ENCODE results near the gene ELFN1. TPM values are rescaled to one million over a fixed set of nuclear protein-coding genes. Genes with fewer than 3 reads are reported as not detected.

The ELFN1 gene
- total RNA-seq, 1 donor from 2014 or later: 9.5 TPM

DNA sequence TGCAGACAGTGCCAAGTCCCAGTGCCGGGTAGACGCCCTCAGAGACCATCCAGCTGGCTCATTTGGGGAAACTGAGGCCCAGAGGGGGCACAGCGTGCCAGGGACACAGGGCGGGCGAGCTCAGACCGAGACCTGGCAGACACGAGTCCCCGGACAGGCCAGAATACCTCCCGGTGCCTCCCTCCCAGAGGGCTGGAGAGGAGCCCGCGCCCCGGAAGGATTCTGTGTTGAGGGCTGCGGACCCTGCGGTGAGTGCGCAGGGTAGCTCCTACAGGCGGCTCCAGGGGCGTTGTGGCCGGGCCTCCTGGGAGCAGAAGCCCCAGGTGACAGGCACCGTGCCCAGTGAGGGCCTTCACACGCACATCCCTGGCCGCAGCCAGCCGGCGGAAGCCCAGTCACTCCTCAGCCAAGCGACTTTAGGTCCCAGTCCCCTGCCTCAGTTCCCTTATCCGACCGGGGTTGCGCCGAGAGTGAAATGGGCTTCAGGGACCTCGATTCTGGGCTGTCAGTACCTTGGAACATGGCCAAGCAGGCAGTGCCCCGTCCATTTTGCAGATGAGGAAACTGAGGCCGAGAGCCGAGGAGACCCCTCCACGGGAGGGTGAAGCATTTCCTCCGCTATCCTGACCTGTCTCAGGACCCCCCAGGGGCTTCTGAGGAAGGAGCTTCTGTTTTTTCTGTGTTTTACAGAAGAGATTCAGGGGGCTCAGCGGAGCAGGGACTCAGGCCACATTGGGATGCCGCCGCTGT lies 73.6 kb downstream of the ELFN1 start:
- no peak for DNase-seq

DNA sequence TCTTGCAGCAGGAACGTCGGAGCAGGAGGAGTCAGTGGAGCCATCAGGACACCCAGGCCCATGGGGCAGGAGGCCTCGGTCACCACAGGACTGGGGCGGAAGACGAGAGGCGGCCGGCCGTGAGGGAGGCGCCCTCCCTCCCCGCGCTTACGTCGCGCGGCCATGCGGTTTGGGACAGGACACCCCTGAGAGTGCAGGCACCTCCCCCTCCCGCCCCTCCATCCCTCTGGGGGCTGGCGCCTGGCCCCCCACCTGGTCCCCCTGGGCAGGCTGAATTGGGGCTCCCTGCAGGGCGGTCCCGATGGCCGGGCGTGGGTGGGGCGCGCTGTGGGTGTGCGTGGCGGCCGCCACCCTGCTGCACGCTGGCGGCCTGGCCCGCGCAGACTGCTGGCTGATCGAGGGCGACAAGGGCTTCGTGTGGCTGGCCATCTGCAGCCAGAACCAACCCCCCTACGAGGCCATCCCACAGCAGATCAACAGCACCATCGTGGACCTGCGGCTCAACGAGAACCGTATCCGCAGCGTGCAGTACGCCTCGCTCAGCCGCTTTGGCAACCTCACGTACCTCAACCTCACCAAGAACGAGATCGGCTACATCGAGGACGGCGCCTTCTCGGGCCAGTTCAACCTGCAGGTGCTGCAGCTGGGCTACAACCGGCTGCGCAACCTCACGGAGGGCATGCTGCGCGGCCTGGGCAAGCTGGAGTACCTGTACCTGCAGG lies 74.4 kb downstream of the ELFN1 start:
- no peak for DNase-seq

DNA sequence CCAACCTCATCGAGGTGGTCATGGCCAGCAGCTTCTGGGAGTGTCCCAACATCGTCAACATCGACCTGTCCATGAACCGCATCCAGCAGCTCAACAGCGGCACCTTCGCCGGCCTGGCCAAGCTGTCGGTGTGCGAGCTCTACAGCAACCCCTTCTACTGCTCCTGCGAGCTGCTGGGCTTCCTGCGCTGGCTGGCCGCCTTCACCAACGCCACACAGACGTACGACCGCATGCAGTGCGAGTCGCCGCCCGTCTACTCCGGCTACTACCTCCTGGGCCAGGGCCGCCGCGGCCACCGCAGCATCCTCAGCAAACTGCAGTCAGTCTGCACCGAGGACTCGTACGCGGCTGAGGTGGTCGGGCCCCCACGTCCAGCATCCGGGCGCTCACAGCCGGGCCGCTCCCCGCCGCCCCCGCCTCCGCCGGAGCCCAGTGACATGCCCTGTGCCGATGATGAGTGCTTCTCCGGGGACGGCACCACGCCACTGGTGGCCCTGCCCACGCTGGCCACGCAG lies 75.0 kb downstream of the ELFN1 start:
- DNase-seq: no peak

GRCh38 chr7:1745576-1746490 lies 75.8 kb downstream of the ELFN1 start:
- DNase-seq: no peak

DNA sequence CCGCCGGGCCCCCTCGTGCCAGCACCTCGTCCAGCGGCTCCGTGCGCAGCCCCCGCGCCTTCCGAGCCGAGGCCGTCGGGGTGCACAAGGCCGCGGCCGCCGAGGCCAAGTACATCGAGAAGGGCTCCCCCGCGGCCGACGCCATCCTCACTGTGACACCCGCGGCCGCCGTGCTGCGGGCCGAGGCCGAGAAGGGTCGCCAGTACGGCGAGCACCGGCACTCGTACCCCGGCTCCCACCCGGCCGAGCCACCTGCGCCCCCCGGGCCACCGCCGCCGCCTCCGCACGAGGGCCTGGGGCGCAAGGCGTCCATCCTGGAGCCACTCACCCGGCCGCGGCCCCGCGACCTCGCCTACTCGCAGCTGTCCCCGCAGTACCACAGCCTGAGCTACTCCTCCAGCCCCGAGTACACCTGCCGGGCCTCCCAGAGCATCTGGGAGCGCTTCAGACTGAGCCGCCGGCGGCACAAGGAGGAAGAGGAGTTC lies 76.5 kb downstream of the ELFN1 start:
- DNase-seq: no peak

GRCh38 chr7:1747004-1747801 lies 77.1 kb downstream of the ELFN1 start:
- DNase-seq: no peak

GRCh38 chr7:1748076-1748838 lies 78.2 kb downstream of the ELFN1 start:
- DNase-seq: no peak

DNA sequence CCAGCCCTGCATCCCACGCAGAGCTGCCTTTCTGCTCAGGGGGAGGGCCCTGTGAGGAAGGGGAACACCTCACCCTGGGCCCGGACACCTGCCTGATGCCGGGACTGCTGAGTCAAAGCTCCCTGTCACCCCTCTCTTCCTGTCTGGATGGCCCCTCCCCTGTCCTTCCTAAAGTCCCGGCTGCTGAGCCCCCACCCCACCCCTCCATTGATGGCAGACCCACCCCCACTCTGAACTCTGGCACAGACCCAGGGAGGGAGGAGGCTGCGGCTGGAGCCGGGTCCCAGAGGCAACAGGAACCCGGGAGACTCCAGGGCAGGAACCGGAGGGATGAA lies 78.7 kb downstream of the ELFN1 start:
- DNase-seq: no peak

DNA sequence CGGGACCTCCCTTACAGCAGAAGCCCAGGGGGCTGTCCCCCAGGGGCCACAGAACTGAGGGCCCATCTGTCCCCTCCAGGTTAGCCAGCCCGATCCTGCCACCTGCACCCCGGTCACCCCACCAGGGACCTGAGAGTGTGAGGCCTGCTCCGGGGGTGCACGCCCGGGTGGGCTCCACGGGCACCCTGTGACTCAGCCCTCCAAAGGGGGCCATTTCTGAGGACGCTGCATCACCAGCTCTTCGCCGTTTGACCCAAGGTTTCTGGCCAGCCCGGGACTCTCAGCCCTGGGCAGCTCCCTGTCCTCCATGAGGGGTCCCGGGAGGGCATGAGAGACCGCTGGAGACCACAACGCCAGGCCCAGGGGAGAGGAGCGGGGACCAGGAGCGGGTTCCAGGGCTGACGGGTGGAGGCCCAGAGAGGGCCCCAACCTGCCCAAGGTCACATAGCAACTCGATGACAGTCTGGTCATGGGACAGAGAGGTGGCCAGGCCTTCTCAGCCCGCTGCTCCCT lies 79.3 kb downstream of the ELFN1 start:
- no peak for DNase-seq

DNA sequence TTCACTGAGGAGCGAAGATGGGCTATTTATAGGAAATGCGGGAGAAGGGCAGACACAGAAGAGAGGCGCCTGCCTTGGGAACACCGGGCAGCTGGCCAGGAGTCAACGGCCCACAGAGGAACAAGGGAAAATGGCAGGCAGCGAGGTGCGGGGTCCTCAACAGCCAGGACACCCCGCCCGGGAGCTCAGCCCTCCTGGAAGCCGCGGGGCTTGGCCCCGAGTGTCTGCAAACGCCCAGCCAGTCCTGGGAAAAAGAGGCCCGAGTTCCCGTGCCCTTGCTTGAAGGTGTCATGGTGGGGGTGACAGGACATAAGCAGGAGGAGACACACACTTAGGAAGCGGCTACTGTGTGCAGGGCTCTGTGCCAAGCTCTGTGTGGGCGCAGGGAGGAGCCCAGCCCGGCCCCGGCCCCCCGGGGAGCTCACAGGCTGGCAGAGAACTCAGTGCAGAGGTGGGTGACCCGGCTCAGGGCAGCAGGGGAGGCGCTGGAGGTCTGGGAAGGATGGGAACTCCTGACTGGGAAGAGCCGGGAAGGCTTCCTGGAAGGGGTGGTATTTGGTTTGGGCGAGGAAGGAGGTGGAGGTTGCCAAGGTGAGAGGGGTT lies 79.9 kb downstream of the ELFN1 start:
- no peak for DNase-seq

- no peak for DNase-seq
These were observed 80.5 kb downstream of the ELFN1 start for GRCh38 chr7:1750541-1751021.

DNA sequence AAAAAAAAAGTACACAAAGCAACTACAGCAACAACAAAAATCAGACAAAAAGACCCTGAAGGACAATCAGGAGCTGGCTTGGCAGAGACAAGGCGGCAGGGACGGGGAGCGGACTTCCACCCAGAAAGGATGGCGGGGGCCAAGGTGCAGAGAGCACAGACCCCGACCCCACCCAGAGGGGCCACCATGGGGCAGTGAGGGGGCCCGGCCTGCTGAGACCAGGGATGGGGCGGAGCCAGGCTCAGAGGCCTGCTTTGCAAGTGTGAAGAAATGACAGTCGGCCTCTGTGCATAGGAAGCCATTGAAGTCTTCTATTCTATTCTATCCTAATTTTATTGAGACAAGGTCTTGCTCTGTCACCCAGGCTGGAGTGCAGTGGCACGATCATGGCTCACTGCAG lies 82.0 kb downstream of the ELFN1 start:
- no peak for DNase-seq

GRCh38 chr7:1752771-1753563 lies 82.9 kb downstream of the ELFN1 start:
- DNase-seq: no peak

GRCh38 chr7:1753564-1753867 lies 83.4 kb downstream of the ELFN1 start:
- no peak for DNase-seq

DNA sequence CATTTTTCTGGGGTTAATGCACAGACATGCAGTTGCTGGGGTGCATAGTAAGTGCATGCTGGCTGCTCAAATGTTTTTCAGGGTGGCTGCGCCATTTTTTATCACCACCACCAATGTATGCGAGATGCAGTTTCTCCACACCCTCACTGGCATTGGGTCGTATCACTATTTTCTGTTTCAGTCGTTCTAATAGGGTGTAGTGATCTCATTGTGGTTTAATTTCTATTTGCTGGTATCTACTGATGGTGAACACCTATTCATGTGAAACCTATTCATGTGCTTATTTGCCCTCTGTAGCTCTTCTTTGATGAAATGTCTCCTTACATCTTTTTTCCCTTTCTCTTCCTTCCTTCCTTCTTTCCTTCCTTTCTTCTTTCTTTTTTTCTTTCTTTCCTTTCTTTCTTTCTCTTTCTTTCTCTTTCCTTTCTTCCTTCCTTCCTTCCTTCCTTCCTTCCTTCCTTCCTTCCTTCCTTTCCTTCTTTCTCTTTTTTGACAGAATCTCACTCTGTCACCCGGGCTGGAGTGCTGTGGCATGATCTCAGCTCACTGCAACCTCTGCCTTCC lies 84.3 kb downstream of the ELFN1 start:
- DNase-seq: no peak

- no peak for DNase-seq
These were observed 85.9 kb downstream of the ELFN1 start for GRCh38 chr7:1755783-1756625.

DNA sequence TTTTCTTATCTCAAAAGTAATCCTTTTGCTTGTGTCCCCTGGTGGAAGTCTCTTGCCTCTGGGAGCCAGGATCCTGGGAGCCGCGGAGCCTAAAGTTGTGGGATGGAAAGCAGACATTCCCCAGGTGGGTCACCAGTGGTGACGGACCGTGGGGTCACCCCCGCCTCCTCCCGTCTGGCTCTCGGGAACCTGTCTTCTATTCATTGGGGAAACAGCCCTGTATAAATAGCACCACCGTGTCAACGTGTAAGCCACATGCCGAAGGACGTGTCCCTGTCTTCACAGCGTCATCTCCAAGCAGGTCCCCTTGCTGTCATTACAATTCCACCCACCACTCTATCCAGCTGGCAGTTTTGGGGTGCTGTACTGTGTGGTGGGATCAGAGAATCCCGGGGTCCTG lies 87.5 kb downstream of the ELFN1 start:
- no peak for DNase-seq

Measured in occipital lobe (tissue), 2 donors.